Measurements from ENCODE around the gene MIA2.
"Not testable (repeated sequence)": the region's sequence is repeated elsewhere in the genome, so short reads cannot be mapped to it uniquely, and the experiment has no call there.

The MIA2 gene

DNA sequence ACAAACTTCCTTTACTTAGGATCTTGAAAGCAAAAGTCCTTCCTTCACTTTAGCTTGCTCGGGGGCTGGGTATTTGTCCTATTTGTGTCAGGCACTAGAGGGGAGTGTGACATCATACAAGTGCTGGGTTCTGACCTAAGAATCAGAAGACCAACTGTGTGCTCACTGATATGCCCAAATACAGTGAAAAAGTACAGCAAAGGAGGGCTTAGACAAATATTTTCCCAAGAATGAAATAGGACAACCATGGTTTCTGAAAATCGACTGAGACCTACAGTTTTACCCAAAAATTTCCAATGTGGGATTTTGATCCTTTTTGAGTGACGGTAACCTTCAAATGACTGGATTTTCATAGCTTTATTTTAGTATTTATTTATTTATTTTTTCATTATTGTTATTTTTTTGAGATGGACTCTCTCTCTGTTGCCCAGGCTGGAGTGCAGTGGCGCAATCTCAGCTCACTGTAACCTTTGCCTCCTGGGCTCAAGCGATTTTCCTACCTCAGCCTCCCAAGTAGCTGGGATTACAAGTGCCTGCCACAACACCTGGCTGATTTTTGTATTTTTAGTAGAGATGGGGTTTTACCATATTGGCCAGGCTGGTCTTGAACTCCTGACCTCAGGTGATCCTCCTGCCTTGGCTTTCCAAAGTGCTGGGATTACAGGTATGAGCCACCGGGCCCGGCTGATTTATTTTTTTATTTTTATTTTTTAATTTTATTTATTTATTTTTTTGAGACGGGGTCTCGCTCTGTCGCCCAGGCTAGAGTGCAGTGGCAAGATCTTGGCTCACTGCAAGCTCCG lies 1.8 kb upstream of the MIA2 start:
- DNase-seq (ENCODE audit: low read depth), result not testable (repeated sequence)

- DNase-seq (ENCODE audit: low read depth), result no peak
Measured at GRCh38 chr14:39232554-39233415, 930 bp upstream of the MIA2 start.

DNA sequence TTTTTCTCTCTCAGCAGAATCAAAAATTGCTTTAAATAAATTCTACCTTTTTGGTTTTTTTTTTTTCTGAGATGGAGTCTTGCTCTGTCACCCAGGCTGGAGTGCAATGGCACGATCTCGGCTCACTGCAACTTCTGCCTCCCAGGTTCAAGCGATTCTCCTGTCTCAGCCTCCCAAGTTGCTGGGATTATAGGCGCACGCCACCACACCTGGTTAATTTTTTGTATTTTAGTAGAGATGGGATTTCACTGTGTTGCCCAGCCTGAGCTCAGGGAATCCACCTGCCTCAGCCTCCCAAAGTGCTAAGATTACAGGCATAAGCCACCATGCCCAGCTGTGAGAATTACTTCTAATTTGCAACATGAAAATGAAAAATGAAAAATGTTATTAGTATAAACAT lies 1.3 kb downstream of the MIA2 start:
- DNase-seq (ENCODE audit: low read depth), result not testable (repeated sequence)

GRCh38 chr14:39235466-39235865 lies 1.8 kb downstream of the MIA2 start:
- not testable (repeated sequence) for DNase-seq (ENCODE audit: low read depth)

DNA sequence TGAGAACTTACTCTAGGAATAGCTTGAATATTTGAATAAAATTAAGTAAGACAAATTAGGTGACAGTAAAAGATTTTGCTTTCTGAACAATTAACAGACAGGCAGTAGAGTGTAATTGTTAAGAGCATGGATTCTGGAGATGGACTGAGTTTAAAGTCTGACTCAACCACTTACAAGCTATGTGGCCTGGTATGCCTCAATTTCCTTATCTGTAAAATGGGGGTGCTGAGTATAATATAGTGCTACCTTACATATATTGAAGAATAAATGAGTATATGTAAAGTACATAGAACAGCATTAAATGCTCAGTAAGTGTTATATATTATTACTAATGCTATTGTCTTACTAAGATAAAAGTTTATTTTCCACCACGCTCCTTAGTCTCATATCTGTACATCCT lies 7.1 kb downstream of the MIA2 start:
- no peak for DNase-seq (ENCODE audit: low read depth)

DNA sequence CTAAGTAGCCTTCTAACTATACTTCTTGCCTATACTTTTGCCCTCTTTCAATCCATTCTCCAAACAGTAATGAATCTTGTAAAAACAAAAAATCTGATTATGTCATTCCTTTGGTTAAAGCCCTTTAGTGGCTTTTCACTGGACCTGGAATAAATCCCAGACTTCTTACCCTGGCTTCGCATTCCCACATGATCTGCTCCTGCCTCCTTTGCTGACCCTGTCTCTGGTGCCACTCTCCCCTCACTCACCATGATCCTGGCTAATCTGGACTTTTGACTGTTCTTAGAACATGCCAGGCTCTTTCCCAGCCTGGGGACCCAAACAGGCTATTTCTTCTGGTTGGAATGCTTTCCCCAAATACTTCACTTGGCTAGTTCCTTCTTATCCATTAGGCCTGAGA lies 7.9 kb downstream of the MIA2 start:
- no peak for DNase-seq (ENCODE audit: low read depth)

DNA sequence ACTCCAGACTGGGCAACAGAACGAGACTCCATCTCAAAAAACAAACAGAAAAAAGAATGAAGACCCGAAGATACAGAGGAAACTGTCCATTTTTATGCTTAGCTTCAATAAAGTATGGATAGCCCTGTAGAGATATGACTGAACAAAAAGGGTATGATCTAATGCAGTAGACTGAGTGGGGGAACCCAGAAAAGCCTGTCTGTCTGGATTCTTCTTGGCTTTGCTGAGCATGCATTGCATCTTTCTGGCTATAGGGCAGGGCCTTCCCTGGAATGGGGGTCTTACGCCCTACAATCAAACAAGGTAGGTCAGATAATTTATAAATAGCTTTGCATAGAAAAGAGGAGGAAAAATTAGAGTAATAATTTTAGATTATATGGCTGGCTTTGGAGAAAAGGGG lies 10.1 kb downstream of the MIA2 start:
- DNase-seq (ENCODE audit: low read depth), result no peak

GRCh38 chr14:39246618-39247017 lies 12.9 kb downstream of the MIA2 start:
- no peak for DNase-seq (ENCODE audit: low read depth)

DNA sequence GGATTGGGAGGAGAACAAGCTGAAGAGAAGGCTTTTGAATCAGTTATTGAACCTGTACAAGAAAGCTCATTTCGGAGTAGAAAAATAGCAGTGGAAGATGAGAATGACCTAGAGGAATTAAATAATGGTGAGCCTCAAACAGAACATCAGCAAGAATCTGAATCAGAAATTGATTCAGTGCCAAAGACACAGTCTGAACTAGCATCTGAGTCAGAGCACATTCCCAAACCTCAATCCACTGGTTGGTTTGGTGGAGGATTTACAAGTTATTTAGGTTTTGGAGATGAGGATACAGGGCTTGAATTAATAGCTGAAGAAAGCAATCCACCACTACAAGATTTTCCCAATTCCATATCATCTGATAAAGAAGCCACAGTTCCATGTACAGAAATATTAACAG lies 13.5 kb downstream of the MIA2 start:
- DNase-seq (ENCODE audit: low read depth), result no peak

DNA sequence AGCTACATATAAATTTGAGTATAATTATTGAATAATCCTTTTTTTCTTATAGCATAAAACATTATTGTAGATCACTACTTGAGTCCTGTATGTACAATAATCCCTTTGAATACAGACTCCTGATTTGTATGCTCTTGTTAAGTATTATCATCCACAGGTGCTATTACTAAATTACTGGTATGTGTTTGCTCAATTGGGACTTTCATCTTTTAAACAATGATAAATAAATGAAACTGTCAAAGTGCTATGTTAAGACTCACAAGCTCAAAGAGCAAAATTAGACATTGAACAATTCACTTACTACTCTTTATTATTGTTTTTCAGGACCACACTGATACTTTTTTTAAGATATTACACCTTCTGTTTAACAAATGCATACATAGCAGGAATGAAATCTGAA lies 17.8 kb downstream of the MIA2 start:
- no peak for DNase-seq (ENCODE audit: low read depth)

DNA sequence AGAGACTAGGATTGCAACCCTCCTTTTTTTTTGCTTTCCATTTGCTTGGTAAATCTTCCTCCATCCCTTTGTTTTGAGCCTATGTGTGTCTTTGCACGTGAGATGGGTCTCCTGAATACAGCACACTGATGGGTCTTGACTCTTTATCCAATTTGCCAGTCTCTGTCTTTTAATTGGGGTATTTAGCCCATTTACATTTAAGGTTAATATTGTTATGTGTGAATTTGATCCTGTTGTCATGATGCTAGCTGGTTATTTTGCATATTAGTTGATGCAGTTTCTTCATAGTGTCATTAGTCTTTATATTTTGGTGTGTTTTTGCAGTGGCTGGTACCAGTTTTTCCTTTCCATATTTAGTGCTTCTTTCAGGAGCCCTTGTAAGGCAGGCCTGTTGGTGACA lies 23.7 kb downstream of the MIA2 start:
- DNase-seq (ENCODE audit: low read depth), result not testable (repeated sequence)

DNA sequence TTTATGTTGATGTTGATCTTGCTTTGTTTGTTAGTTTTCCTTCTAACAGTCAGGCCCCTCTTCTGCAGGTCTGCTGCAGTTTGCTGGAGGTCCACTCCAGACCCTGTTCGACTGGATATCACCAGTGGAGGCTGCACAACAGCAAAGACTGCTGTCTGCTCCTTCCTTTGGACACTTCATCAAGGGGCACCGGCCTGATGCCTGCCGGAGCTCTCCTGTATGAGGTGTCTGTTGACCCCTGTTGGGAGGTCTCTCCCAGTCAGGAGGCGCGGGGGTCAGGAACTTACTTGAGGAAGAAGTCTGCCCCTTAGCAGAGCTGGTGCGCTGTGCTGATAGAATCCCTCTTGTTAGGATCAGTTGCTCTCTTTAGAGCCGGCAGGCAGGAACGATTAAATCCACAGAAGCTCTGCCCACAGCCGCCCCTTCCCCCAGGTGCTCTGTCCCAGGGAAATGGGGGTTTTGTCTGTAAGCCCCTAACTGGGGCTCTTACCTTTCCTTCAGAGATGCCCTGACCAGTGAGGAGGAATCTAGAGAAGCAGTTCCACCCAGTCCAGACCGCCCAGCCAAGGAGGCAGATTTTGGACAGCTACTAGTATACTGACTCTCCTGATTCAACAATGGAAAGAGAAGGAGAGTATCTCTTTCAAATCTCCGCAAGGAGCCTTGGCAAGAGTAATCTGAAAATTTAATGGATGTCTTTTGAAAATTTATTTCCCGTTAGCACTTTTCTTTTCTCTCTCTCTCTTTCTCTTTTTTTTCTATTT lies 25.2 kb downstream of the MIA2 start:
- DNase-seq (ENCODE audit: low read depth), result no peak

DNA sequence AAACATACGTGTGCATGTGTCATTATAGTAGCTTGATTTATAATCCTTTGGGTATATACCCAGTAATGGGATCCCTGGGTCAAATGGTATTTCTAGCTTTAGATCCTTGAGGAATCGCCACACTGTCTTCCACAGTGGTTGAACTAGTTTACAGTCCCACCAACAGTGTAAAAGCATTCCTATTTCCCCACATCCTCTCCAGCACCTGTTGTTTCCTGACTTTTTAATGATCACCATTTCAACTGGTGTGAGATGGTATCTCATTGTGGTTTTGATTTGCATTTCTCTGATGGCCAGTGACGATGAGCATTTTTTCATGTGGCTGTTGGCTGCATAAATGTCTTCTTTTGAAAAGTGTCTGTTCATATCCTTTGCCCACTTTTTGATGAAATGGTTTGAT lies 26.4 kb downstream of the MIA2 start:
- not testable (repeated sequence) for DNase-seq (ENCODE audit: low read depth)

DNA sequence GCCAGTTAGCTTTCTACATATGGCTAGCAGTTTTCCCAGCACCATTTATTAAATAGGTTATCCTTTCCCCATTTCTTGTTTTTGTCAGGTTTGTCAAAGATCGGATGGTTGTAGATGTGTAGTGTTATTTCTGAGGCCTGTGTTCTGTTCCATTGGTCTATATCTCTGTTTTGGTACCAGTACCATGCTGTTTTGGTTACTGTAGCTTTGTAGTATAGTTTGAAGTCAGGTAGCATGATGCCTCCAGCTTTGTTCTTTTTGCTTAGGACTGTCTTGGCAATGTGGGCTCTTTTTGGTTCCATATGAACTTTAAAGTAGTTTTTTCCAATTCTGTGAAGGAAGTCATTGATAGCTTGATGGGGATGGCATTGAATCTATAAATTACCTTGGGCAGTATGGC lies 28.5 kb downstream of the MIA2 start:
- DNase-seq (ENCODE audit: low read depth), result not testable (repeated sequence)

- no peak for DNase-seq (ENCODE audit: low read depth)
Measured at GRCh38 chr14:39264057-39264456, 30.3 kb downstream of the MIA2 start.

DNA sequence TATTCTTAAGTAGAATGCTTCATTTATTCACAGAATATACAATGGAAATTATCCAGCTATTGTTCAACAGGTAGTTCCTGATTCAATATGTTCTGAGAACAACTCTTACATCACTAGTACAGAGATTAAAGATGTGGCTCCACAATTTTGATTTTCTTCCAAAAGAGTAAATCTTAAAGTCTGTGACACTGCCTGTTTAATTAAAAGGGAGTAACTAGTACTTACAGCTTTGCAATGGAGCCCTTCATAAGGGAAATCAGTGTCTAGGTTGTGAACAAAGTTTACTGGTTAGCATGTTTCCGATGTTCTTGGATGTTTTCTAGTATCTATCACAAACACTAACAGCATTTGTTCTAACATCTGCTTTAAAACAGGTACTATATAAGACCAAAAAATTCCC lies 30.8 kb downstream of the MIA2 start:
- DNase-seq (ENCODE audit: low read depth), result no peak

- DNase-seq (ENCODE audit: low read depth), result no peak
Measured at GRCh38 chr14:39265033-39265432, 31.3 kb downstream of the MIA2 start.

DNA sequence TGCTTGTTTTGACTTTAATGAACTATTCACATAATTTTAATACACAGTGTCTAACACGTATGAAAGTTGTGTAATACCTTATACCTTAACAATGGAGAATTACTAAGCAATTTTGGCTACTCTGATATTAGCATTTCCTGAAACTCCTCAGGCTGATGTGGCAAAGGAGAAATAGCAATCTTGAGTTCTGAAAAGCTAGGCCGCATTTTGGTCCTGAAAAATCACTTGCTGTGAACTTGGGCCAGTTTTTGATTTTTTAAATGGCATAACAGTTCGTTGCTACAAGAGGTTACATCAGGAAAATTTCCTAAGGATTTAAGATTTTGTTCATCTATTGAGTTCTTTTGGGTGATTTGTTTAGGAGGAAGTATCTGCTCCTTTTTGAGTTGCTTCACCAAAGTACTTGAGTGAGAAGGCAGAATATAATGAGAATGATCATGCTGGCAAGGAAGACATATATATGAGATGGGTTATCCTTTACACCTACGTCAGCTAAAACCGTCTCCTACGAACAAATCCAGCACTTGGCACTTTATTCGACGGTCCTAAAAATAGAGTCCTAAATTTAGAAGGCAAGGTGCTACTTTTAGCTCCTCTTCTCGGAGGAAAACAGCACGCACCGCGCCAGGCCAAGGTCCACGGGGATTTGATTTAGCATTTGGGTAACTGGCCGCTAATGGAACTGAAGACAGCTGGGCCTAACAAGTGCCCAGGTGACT lies 32.2 kb downstream of the MIA2 start:
- no peak for DNase-seq (ENCODE audit: low read depth)

GRCh38 chr14:39266525-39266870 lies 32.8 kb downstream of the MIA2 start:
- DNase-seq (ENCODE audit: low read depth), result peak; percentile 7

- peak; percentile 60 for DNase-seq (ENCODE audit: low read depth)
Measured at GRCh38 chr14:39266871-39267607, 33.3 kb downstream of the MIA2 start.

- DNase-seq (ENCODE audit: low read depth), result no peak
Measured at GRCh38 chr14:39267608-39268005, 33.9 kb downstream of the MIA2 start.
